ENCODE data around the gene DNTTIP2.
"Not testable (repeated sequence)": the region's sequence is repeated elsewhere in the genome, so short reads cannot be mapped to it uniquely, and the experiment has no call there.

DNTTIP2 gene

DNA sequence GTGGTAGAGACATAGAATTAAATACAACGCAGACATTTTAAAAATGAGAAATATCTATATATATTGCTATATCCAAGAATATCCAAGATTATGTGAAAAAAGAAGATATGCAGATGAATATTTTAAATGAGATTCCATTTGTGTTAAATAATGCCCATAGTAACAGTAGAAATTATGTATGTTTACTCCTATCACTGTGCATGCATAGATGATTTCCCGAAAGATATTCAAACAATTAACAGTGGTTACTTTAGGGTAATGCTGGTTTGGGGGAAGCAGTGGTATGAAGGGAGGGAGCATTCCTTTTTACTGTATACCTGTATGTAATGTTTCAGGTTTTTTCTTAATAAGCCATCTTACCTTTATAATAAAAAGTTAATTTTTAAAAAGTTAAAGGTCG is 25.1 kb downstream of the DNTTIP2 start:
- H3K4me3 ChIP-seq (ENCODE audit: low read depth, low read length) = no peak overlapping the region
- no peak for DNase-seq (ENCODE audit: low read depth)
- TF ChIP-seq, protein P1, sequence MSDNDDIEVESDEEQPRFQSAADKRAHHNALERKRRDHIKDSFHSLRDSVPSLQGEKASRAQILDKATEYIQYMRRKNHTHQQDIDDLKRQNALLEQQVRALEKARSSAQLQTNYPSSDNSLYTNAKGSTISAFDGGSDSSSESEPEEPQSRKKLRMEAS (IDR thresholded peaks at IDR 0.05; ENCODE audit: low read depth, low read length) = no peak
- TF ChIP-seq MYC (IDR thresholded peaks at IDR 0.05; ENCODE audit: low read depth, low read length) = no peak

DNA sequence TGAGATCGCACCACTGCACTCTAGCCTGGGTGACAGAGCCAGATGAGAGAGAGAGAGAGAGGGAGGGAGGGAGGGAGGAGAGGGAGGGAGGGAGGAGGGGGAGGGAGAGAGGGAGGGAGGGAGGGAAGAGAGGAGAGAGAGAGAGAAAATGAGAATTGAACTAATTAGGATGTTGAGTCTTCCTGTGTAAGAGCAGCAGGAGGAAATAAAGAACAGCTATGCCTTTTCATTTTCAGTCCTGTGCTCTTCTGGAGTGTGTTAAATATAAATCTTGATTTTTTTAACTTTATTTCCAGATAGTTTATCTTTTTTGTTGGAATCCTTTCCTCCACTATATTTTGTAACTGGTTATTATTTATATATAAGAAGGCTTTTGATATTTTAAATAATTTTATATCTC is 27.1 kb downstream of the DNTTIP2 start:
- TF ChIP-seq, protein P2, sequence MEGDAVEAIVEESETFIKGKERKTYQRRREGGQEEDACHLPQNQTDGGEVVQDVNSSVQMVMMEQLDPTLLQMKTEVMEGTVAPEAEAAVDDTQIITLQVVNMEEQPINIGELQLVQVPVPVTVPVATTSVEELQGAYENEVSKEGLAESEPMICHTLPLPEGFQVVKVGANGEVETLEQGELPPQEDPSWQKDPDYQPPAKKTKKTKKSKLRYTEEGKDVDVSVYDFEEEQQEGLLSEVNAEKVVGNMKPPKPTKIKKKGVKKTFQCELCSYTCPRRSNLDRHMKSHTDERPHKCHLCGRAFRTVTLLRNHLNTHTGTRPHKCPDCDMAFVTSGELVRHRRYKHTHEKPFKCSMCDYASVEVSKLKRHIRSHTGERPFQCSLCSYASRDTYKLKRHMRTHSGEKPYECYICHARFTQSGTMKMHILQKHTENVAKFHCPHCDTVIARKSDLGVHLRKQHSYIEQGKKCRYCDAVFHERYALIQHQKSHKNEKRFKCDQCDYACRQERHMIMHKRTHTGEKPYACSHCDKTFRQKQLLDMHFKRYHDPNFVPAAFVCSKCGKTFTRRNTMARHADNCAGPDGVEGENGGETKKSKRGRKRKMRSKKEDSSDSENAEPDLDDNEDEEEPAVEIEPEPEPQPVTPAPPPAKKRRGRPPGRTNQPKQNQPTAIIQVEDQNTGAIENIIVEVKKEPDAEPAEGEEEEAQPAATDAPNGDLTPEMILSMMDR (IDR thresholded peaks at IDR 0.05; ENCODE audit: low read depth, low read length) = no peak
- TF ChIP-seq MYC (IDR thresholded peaks at IDR 0.05; ENCODE audit: low read depth, low read length) = no peak
- TF ChIP-seq POLR2A (IDR thresholded peaks at IDR 0.05; ENCODE audit: extremely low read depth, insufficient read length) = no peak
- TF ChIP-seq, protein P1 (IDR thresholded peaks at IDR 0.05; ENCODE audit: low read depth, low read length) = no peak
- no peak for DNase-seq (ENCODE audit: low read depth)
- H3K4me3 ChIP-seq (ENCODE audit: low read depth, low read length) = no peak overlapping the region

DNA sequence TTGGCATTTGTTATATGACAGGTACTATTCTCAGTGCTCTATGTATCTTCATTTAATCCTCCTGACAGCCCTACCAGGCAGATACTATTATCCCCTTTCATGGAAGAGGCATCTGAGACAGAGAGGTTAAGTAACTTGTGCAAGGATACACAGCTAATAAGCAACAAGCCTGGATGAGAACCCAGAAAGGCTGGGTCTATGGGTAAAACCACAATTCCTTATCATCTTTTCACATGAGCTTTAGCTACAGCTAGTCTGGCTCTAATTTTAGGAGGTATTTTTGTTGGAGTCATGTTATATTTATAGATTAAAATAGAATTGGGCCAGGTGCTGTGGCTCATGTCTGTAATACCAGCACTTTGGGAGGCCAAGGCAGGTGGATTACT is 27.7 kb downstream of the DNTTIP2 start:
- no peak overlapping the region for H3K4me3 ChIP-seq (ENCODE audit: low read depth, low read length)
- no peak for TF ChIP-seq POLR2A (IDR thresholded peaks at IDR 0.05; ENCODE audit: extremely low read depth, insufficient read length)
- TF ChIP-seq MYC (IDR thresholded peaks at IDR 0.05; ENCODE audit: low read depth, low read length) = no peak
- TF ChIP-seq, protein P1 (IDR thresholded peaks at IDR 0.05; ENCODE audit: low read depth, low read length) = no peak
- TF ChIP-seq, protein P2 (IDR thresholded peaks at IDR 0.05; ENCODE audit: low read depth, low read length) = no peak
- no peak for DNase-seq (ENCODE audit: low read depth)

DNA sequence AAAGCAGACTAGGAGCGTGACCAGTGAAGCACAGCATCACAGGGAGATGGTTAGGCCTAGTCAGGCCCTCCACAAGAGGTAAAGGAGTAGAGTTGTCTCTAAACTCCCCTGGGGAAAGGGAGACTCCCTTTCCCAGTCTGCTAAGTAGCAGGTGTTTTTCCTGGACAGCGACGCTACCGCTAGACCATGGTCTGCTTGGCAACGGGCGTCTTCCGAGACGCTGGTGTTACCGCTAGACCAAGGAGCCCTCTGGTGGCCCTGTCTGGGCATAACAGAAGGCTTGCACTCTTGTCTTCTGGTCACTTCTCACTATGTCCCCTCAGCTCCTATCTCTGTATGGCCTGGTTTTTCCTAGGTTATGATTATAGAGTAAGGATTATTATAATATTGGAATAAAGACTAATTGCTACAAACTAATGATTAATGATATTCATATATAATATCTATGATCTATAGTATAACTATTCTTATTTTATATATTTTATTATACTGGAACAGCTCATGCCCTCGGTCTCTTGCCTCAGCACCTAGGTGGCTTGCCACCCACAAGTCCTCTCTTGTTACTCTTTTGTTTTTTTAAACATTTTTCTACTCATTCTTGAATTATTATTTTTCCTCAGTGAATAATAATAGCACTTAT is 28.2 kb downstream of the DNTTIP2 start:
- H3K4me3 ChIP-seq (ENCODE audit: low read depth, low read length) = not testable (repeated sequence)
- TF ChIP-seq, protein P2 (IDR thresholded peaks at IDR 0.05; ENCODE audit: low read depth, low read length) = peak; percentile 20
- DNase-seq (ENCODE audit: low read depth) = peak; percentile 45

DNA sequence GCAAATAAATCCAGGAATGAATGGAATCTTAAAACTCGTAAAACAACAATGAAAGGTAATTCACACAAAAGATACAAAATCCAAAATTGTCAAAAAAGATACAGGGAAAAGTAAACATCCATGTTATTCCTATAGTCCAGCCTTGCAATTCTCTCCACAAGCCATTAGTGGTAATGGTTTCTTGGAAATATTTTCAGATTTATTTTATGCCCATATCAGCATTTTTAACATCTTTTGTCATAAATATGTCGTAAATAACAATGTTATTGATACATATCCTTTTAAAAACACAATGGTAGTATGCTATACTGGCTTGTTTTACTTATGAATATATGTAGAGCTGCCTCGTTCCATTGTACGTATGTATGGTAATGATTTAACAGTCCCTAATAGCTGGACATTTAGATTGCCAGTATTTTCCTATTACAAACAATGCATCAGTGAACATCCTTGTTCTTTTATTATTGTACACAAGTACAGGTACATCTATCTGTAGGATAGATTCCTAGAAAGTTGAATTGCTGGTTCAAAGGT is 30.6 kb downstream of the DNTTIP2 start:
- H3K4me3 ChIP-seq (ENCODE audit: low read depth, low read length) = peak overlapping the region; percentile 71
- no peak for DNase-seq (ENCODE audit: low read depth)
- TF ChIP-seq, protein P2 (IDR thresholded peaks at IDR 0.05; ENCODE audit: low read depth, low read length) = no peak
- TF ChIP-seq, protein P1 (IDR thresholded peaks at IDR 0.05; ENCODE audit: low read depth, low read length) = no peak
- TF ChIP-seq POLR2A (IDR thresholded peaks at IDR 0.05; ENCODE audit: extremely low read depth, insufficient read length) = no peak
- TF ChIP-seq MYC (IDR thresholded peaks at IDR 0.05; ENCODE audit: low read depth, low read length) = no peak

DNA sequence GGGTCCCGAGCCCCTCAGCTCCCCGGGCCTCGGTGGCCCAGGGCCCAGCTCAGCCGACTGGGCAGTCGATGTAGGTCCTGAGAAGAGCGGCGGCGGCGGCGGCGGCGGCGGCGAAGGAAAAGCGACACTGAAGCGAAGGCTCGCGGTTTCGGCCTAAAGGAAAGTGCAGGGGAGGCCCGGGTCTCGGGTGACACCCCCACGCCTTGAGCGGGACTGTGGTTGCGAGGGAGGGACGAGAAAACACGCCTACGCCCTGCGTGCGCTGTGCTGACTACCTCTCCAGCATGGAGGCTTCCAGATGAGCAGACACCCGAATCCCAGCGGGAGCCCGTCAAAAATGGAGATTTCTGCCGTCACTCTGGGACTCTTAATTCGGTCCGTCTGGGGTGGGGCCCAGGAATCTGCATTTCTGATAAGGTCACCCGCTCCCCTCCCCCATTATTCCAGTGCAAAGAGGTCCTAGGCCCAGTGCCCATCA is 31.2 kb downstream of the DNTTIP2 start:
- peak overlapping the region; percentile 71 for H3K4me3 ChIP-seq (ENCODE audit: low read depth, low read length)
- peak; percentile 79 for DNase-seq (ENCODE audit: low read depth)
- TF ChIP-seq MYC (IDR thresholded peaks at IDR 0.05; ENCODE audit: low read depth, low read length) = peak; percentile 70; the same call in 1 of the 2 replicates
- peak; percentile 54 for TF ChIP-seq POLR2A (IDR thresholded peaks at IDR 0.05; ENCODE audit: extremely low read depth, insufficient read length)
- TF ChIP-seq, protein P1 (IDR thresholded peaks at IDR 0.05; ENCODE audit: low read depth, low read length) = peak; percentile 40; the same call in 1 of the 2 replicates
- TF ChIP-seq, protein P2 (IDR thresholded peaks at IDR 0.05; ENCODE audit: low read depth, low read length) = no peak

All from NB4 (cell line).